Amniotic stem cell (primary cell): Measurements from ENCODE around the gene CSRP1.
A peak's percentile ranks its signal among the peaks of the same experiment; 100 is the strongest.
"Not testable (repeated sequence)": the region's sequence is repeated elsewhere in the genome, so short reads cannot be mapped to it uniquely, and the experiment has no call there.

Experiments
- DNase-seq: peaks from one replicate; lab custom pipeline; 2025; lab: John Stamatoyannopoulos, UW

CSRP1 gene

GRCh38 chr1:201537891-201538611 is 31.1 kb upstream of the CSRP1 start:
- no peak for DNase-seq

- no peak for DNase-seq
Measured at GRCh38 chr1:201537467-201537866, 30.5 kb upstream of the CSRP1 start.

- no peak for DNase-seq
Measured at GRCh38 chr1:201537028-201537427, 30.1 kb upstream of the CSRP1 start.

GRCh38 chr1:201536558-201536957 is 29.6 kb upstream of the CSRP1 start:
- DNase-seq = peak; percentile 87

GRCh38 chr1:201535919-201536245 is 29.0 kb upstream of the CSRP1 start:
- no peak for DNase-seq

- DNase-seq = no peak
Measured at GRCh38 chr1:201535046-201535918, 28.4 kb upstream of the CSRP1 start.

- no peak for DNase-seq
Measured at GRCh38 chr1:201533836-201534235, 26.9 kb upstream of the CSRP1 start.

GRCh38 chr1:201531551-201532425 is 24.9 kb upstream of the CSRP1 start:
- DNase-seq = no peak

GRCh38 chr1:201530741-201531531 is 24.0 kb upstream of the CSRP1 start:
- peak; percentile 59 for DNase-seq

GRCh38 chr1:201528631-201529252 is 21.8 kb upstream of the CSRP1 start:
- DNase-seq = no peak

GRCh38 chr1:201527879-201528278 is 21.0 kb upstream of the CSRP1 start:
- DNase-seq = no peak

- no peak for DNase-seq
Measured at GRCh38 chr1:201525193-201525778, 18.4 kb upstream of the CSRP1 start.

- not testable (repeated sequence) for DNase-seq
Measured at GRCh38 chr1:201520046-201520575, 13.2 kb upstream of the CSRP1 start.

- no peak for DNase-seq
Measured at GRCh38 chr1:201518071-201518470, 11.1 kb upstream of the CSRP1 start.

- DNase-seq = no peak
Measured at GRCh38 chr1:201517631-201518030, 10.7 kb upstream of the CSRP1 start.

- DNase-seq = no peak
Measured at GRCh38 chr1:201516511-201517127, 9.7 kb upstream of the CSRP1 start.

- DNase-seq = no peak
Measured at GRCh38 chr1:201515895-201516294, 9.0 kb upstream of the CSRP1 start.

- no peak for DNase-seq
Measured at GRCh38 chr1:201515062-201515750, 8.3 kb upstream of the CSRP1 start.

- no peak for DNase-seq
Measured at GRCh38 chr1:201514466-201514865, 7.5 kb upstream of the CSRP1 start.
